ENCODE results near the gene AATK. TPM values are rescaled to one million over a fixed set of nuclear protein-coding genes. Genes with fewer than 3 reads are reported as not detected.
"Not testable (repeated sequence)": the region's sequence is repeated elsewhere in the genome, so short reads cannot be mapped to it uniquely, and the experiment has no call there.

The AATK gene
- total RNA-seq, 1 donor from 2014 or later = 0.99 TPM

DNA sequence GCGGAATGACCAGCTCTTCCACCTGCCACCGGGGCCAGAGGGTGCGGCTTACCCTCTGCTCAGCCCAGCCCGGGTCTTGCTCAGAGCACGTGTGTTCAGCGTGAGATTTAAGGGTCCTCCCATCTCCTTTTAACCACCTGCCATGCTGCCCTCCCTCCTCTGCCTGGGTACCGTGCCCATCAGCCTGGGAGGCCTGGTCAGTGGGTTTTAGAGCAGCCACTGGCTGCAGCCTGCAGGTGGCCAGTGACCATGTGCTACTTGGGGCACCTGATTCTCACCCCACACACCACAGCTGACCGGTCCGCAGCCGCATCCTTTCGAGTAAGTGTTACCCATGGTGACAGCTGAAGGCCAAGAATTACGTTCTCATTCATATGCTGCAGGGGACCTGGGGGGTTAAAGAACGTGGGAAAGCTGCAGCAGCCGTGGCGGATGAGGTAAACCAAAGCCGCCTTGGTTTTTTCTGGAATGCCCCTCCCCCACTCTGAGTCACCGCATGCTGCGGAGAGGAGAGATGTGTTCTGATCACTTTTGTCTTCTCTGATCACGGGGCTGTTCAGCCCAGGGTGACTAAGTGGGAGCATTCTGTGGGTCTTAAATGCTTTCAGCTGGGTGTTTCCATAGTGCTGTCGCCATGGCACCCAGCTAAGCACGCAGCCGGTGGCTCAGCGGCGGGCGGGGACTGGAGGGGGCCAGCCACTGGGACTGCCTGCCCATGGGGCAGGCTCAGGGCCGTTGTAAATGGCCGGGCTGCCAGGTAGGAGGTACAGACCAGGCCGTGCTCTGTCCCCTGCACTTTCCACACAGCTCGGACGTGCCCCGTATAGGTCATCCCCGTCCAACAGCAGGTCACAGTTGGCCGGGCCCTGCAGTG, 71.3 kb downstream of the AATK start:
- DNase-seq (ENCODE audit: low read depth in 2 of 2) = peak; percentile 71 to 99

GRCh38 chr17:81093619-81094508, 72.2 kb downstream of the AATK start:
- DNase-seq (ENCODE audit: low read depth in 2 of 2) = no peak

DNA sequence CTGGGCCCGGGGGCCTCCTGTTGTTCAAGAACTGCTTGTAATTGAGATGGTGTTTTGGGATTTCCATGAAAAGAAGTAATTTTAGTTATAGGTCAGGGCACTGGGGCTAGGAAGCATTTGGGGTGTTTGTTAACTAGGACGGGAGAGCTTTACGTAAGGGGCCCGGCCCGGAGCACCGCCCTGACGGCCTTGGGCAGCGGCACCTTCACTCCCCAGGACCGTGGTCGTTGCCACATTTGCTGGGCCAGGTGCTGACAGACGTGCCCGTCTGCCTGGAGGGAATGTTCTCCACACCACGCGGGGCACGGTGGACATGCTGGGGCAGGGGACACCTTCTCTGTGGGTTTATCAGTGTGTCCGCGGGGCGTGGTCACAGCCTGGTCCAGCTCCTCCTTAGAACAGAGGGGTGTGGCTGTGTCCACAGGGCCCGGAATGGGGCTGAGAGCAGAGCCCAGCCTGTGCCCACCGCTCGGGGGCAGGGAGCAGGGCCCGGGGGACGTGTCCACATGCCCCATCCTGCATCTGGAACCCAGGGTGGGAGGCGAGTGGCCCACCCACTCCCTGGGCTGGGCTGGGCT, 73.4 kb downstream of the AATK start:
- no peak for DNase-seq (ENCODE audit: low read depth in 2 of 2)

DNA sequence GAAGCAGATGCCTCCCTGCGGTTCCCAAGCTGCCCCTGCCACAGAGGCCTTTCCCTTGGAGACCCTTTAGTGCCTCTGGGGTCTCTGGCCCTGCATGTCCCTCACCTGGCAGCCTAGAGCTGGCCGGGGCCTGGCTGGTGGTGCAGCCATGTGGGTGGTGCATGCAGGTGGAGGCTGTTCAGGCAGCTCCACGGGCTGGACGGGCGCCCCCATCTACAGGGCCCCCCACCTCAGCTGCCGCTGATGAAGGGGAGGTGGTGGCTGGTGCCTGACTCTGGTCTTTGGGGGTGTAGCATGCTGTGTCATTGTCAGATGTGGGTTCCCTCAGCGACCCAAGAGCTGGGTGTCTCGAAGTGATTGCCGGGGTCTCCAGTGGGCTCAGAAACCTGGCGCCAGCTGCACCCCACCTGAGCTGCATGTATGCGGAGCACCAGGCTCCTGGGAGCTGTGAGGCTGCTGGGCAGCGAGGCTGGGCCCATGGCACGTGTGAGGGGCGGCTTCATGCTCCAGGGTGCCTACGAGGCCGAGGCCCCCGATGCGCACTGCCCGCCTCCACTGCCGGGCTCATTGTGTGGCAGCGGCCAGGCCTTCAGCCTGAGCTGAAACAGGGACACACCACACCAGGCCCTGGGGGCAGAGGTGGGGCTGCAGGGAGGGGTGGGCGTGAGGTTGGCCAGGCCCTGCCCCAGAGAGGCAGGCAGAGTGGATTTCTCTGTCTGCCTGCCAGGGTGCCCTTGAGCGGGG, 74.1 kb downstream of the AATK start:
- no peak for DNase-seq (ENCODE audit: low read depth in 2 of 2)

DNA sequence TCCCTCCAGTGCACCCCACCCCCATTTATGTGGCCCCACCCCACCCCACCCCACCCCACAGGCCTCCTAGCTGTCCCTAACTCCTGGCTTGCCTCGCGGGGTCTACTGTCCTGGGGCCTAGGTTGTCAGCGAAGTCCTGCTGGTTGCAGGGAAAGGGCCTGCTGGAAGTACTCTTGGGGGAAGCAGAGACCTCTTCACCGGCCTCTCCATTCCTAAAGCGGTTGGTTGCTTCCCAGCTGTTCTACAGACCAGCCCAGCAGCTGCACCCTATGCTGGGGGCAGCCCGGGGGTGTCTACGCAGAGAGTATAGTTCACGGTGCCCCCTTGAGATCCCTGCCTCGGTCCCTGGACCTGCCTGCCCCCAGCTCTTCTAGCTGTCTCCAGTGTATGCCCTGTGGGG, 74.9 kb downstream of the AATK start:
- DNase-seq (ENCODE audit: low read depth in 2 of 2) = no peak

DNA sequence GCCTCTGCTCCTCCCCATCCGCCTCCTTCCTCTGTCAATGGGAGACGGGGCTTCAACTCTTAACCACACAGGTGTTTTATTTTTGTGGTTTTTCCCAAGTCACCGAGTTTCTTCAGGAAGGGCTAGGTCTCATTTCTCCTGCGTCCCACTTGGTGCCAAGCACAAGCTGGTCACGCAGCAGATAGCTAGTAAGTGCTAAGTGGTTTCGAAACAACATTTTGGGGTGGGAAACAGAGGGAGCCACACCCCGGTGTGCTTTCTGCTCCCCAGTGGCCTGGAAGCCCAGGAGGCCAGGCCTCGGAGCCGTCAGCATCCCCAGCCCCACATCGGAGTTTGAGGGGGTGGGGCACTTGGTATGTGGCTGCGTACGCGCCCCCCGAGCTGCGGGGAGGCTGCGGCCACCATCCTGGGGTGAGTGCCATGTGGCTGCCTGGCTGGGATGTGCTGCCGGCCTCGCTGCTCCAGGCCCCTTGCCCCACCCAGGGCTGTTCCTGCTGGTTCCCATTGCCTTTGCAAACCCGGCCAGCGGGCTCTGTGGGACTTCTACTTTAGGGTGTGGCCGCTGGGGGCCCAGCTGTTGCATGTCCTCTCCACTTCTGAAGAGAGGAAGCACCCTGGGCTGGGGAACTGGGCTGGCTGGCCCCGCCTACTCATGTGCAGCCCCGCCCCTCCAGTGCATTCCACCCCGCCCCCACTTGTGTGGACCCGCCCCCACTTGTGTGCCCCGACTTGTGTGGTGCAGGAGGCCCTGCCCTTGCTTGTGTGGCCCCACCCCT, 75.5 kb downstream of the AATK start:
- peak in 1 of 2 donors; percentile 18 for DNase-seq (ENCODE audit: low read depth in 2 of 2)

DNA sequence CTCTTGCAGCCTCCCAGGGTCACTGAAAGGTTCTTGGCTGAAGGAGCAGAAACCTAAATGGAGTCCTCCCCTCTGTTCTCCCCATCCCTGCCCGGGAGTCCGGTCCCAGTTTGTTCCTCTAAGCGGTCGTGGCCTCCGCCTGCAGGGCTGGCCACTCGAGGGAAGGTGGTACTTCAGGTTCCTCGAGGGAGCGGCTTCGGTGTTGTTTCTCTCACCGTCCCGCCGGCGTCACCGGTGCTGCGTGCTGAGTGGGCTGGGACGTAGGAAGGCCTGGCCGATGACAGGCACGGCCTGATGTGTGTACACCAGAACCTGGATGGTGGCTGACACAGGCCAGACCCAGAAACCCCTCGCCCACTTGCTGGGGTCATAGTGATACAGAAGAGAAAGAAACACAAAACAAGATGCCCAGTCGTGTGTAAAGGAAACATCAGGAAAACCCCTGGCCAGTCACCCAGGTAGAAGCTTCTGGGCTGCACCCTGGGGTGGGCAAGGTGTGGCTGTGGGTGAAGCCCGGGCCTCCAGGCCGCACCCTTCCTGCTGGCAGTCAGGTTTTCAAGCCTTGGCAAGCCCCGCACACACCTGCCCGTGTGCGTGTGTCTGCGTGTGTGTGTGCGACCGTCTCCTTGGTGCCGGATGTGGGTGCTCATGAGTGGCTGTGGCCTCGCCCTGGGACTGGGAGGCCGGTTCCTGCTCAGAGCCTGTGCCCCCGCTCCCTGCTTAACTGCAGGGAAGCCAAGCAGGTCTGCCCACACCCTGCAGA, 79.1 kb downstream of the AATK start:
- no peak for DNase-seq (ENCODE audit: low read depth in 2 of 2)

GRCh38 chr17:81085420-81085911, 80.6 kb downstream of the AATK start:
- no peak for DNase-seq (ENCODE audit: low read depth in 2 of 2)

DNA sequence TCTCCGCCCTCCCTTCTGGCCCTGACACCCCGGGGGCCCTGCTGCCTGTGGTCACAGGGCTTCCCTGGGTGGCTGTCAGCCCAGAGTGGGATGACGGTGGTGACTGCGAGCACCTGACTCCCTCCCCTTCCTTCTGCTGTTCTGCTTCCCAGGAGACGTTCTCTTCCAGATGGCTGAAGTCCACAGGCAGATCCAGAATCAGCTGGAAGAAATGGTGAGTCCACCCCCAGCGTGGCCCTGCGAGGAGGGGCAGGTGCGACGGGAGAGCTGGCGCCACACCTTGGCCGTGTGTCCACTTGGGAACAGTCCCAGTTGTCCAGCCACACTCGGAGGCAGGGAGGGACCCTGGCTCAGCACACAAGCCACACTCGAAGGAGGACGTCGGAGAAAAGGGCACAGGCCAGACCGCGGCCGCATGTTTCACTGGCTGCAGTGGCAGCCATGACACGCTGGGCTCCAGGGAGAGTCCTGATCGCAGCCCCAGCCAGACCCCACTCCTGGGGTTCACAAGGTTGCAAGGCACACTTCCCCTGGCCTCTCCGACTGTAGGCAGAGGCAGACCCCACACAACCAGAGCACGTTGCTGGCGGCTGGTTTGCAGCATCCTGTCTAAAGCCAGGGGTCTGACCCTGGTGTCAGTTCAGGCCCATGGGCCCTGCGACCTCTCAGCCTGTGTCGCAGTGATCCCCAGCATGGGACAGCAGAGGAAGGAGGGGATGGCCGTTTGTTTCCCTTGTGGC, 81.2 kb downstream of the AATK start:
- peak in 1 of 2 donors; percentile 43 for DNase-seq (ENCODE audit: low read depth in 2 of 2)

GRCh38 chr17:81083125-81083765, 82.8 kb downstream of the AATK start:
- DNase-seq (ENCODE audit: low read depth in 2 of 2) = peak; percentile 35 to 93

GRCh38 chr17:81082177-81083073, 83.6 kb downstream of the AATK start:
- DNase-seq (ENCODE audit: low read depth in 2 of 2) = no peak

- DNase-seq (ENCODE audit: low read depth in 2 of 2) = no peak
These were observed 84.5 kb downstream of the AATK start for GRCh38 chr17:81081222-81082176.

GRCh38 chr17:81080019-81080418, 86.0 kb downstream of the AATK start:
- DNase-seq (ENCODE audit: low read depth in 2 of 2) = no peak

- DNase-seq (ENCODE audit: low read depth in 2 of 2) = not testable (repeated sequence)
These were observed 87.8 kb downstream of the AATK start for GRCh38 chr17:81078026-81078913.

- DNase-seq (ENCODE audit: low read depth in 2 of 2) = no peak
These were observed 89.8 kb downstream of the AATK start for GRCh38 chr17:81076141-81076679.
